Measurements from ENCODE around the gene IGFLR1.

IGFLR1 gene

GRCh38 chr19:35742121-35742724, at the start of gene IGFLR1:
TSS of gene IGFLR1 (minus strand) at chr19:35742452. CDS start at chr19:35741180, 1,272 bp downstream.
- H3K4me3 ChIP-seq (ENCODE audit: low read length), result peak within 1 kb of the TSS; percentile 38
- no peak within 1 kb of the TSS for H2AFZ ChIP-seq (ENCODE audit: low read depth, low read length)
- H3K4me1 ChIP-seq (ENCODE audit: insufficient read depth, low read length), result peaks cover 22% of the 10 kb centered on the region
- no peaks in the 10 kb centered on the region for H3K9me3 ChIP-seq (ENCODE audit: low read length)
- H3K27me3 ChIP-seq (ENCODE audit: insufficient read depth, low read length), result no peaks in the 10 kb centered on the region
- H3K36me3 ChIP-seq (ENCODE audit: insufficient read depth, low read length), result peaks cover 20% of the 10 kb centered on the region

GRCh38 chr19:35791814-35792279, 49.6 kb upstream of the IGFLR1 start:
- H2AFZ ChIP-seq (ENCODE audit: low read depth, low read length), result no peak overlapping the region
- no peaks in the 10 kb centered on the region for H3K4me1 ChIP-seq (ENCODE audit: insufficient read depth, low read length)
- peaks cover 1% of the 10 kb centered on the region for H3K36me3 ChIP-seq (ENCODE audit: insufficient read depth, low read length)
- peaks cover 10% of the 10 kb centered on the region for H3K27me3 ChIP-seq (ENCODE audit: insufficient read depth, low read length)
- no peak overlapping the region for H3K4me3 ChIP-seq (ENCODE audit: low read length)
- H3K9me3 ChIP-seq (ENCODE audit: low read length), result no peaks in the 10 kb centered on the region

- peaks cover 4% of the 10 kb centered on the region for H3K27me3 ChIP-seq (ENCODE audit: insufficient read depth, low read length)
- peaks cover 5% of the 10 kb centered on the region for H3K36me3 ChIP-seq (ENCODE audit: insufficient read depth, low read length)
- no peak overlapping the region for H2AFZ ChIP-seq (ENCODE audit: low read depth, low read length)
- H3K4me3 ChIP-seq (ENCODE audit: low read length), result no peak overlapping the region
- no peaks in the 10 kb centered on the region for H3K4me1 ChIP-seq (ENCODE audit: insufficient read depth, low read length)
- H3K9me3 ChIP-seq (ENCODE audit: low read length), result no peaks in the 10 kb centered on the region
Observed at GRCh38 chr19:35790981-35791813, 48.9 kb upstream of the IGFLR1 start.

GRCh38 chr19:35789978-35790944, 48.0 kb upstream of the IGFLR1 start:
- peaks cover 12% of the 10 kb centered on the region for H3K36me3 ChIP-seq (ENCODE audit: insufficient read depth, low read length)
- no peak overlapping the region for H2AFZ ChIP-seq (ENCODE audit: low read depth, low read length)
- H3K9me3 ChIP-seq (ENCODE audit: low read length), result no peaks in the 10 kb centered on the region
- no peak overlapping the region for H3K4me3 ChIP-seq (ENCODE audit: low read length)
- H3K4me1 ChIP-seq (ENCODE audit: insufficient read depth, low read length), result no peaks in the 10 kb centered on the region
- H3K27me3 ChIP-seq (ENCODE audit: insufficient read depth, low read length), result no peaks in the 10 kb centered on the region

GRCh38 chr19:35789195-35789977, 47.1 kb upstream of the IGFLR1 start:
- H3K4me3 ChIP-seq (ENCODE audit: low read length), result no peak overlapping the region
- H3K9me3 ChIP-seq (ENCODE audit: low read length), result no peaks in the 10 kb centered on the region
- no peaks in the 10 kb centered on the region for H3K4me1 ChIP-seq (ENCODE audit: insufficient read depth, low read length)
- no peak overlapping the region for H2AFZ ChIP-seq (ENCODE audit: low read depth, low read length)
- no peaks in the 10 kb centered on the region for H3K27me3 ChIP-seq (ENCODE audit: insufficient read depth, low read length)
- H3K36me3 ChIP-seq (ENCODE audit: insufficient read depth, low read length), result peaks cover 19% of the 10 kb centered on the region

- Histone ChIP-seq H3K36me3 (ENCODE audit: insufficient read depth, low read length) (peaks cover 27% of the 10 kb centered on the region), H3K4me3 (ENCODE audit: low read length) (no peak overlapping the region), H3K27me3 (ENCODE audit: insufficient read depth, low read length) (no peaks in the 10 kb centered on the region), H3K4me1 (ENCODE audit: insufficient read depth, low read length) (no peaks in the 10 kb centered on the region), H2AFZ (ENCODE audit: low read depth, low read length) (no peak overlapping the region), H3K9me3 (ENCODE audit: low read length) (no peaks in the 10 kb centered on the region)
Observed at GRCh38 chr19:35788205-35788960, 46.1 kb upstream of the IGFLR1 start.

- no peak overlapping the region for H2AFZ ChIP-seq (ENCODE audit: low read depth, low read length)
- H3K9me3 ChIP-seq (ENCODE audit: low read length), result no peaks in the 10 kb centered on the region
- H3K4me3 ChIP-seq (ENCODE audit: low read length), result no peak overlapping the region
- peaks cover 37% of the 10 kb centered on the region for H3K36me3 ChIP-seq (ENCODE audit: insufficient read depth, low read length)
- H3K27me3 ChIP-seq (ENCODE audit: insufficient read depth, low read length), result no peaks in the 10 kb centered on the region
- H3K4me1 ChIP-seq (ENCODE audit: insufficient read depth, low read length), result no peaks in the 10 kb centered on the region
Observed at GRCh38 chr19:35787227-35787799, 45.1 kb upstream of the IGFLR1 start.

GRCh38 chr19:35786299-35787160, 44.3 kb upstream of the IGFLR1 start:
- no peak overlapping the region for H2AFZ ChIP-seq (ENCODE audit: low read depth, low read length)
- peaks cover 45% of the 10 kb centered on the region for H3K36me3 ChIP-seq (ENCODE audit: insufficient read depth, low read length)
- H3K9me3 ChIP-seq (ENCODE audit: low read length), result no peaks in the 10 kb centered on the region
- H3K27me3 ChIP-seq (ENCODE audit: insufficient read depth, low read length), result no peaks in the 10 kb centered on the region
- no peaks in the 10 kb centered on the region for H3K4me1 ChIP-seq (ENCODE audit: insufficient read depth, low read length)
- H3K4me3 ChIP-seq (ENCODE audit: low read length), result no peak overlapping the region

GRCh38 chr19:35785339-35785627, 43.0 kb upstream of the IGFLR1 start:
- H3K27me3 ChIP-seq (ENCODE audit: insufficient read depth, low read length), result no peaks in the 10 kb centered on the region
- H3K9me3 ChIP-seq (ENCODE audit: low read length), result no peaks in the 10 kb centered on the region
- no peak overlapping the region for H3K4me3 ChIP-seq (ENCODE audit: low read length)
- peaks cover 56% of the 10 kb centered on the region for H3K36me3 ChIP-seq (ENCODE audit: insufficient read depth, low read length)
- H3K4me1 ChIP-seq (ENCODE audit: insufficient read depth, low read length), result no peaks in the 10 kb centered on the region
- H2AFZ ChIP-seq (ENCODE audit: low read depth, low read length), result no peak overlapping the region

- no peaks in the 10 kb centered on the region for H3K9me3 ChIP-seq (ENCODE audit: low read length)
- no peak overlapping the region for H2AFZ ChIP-seq (ENCODE audit: low read depth, low read length)
- H3K4me3 ChIP-seq (ENCODE audit: low read length), result no peak overlapping the region
- H3K4me1 ChIP-seq (ENCODE audit: insufficient read depth, low read length), result no peaks in the 10 kb centered on the region
- no peaks in the 10 kb centered on the region for H3K27me3 ChIP-seq (ENCODE audit: insufficient read depth, low read length)
- H3K36me3 ChIP-seq (ENCODE audit: insufficient read depth, low read length), result peaks cover 61% of the 10 kb centered on the region
Observed at GRCh38 chr19:35784503-35785338, 42.5 kb upstream of the IGFLR1 start.

All from neuron (in vitro differentiated cells).